Measurements from ENCODE around the gene TMEM175.

TMEM175 gene

DNA sequence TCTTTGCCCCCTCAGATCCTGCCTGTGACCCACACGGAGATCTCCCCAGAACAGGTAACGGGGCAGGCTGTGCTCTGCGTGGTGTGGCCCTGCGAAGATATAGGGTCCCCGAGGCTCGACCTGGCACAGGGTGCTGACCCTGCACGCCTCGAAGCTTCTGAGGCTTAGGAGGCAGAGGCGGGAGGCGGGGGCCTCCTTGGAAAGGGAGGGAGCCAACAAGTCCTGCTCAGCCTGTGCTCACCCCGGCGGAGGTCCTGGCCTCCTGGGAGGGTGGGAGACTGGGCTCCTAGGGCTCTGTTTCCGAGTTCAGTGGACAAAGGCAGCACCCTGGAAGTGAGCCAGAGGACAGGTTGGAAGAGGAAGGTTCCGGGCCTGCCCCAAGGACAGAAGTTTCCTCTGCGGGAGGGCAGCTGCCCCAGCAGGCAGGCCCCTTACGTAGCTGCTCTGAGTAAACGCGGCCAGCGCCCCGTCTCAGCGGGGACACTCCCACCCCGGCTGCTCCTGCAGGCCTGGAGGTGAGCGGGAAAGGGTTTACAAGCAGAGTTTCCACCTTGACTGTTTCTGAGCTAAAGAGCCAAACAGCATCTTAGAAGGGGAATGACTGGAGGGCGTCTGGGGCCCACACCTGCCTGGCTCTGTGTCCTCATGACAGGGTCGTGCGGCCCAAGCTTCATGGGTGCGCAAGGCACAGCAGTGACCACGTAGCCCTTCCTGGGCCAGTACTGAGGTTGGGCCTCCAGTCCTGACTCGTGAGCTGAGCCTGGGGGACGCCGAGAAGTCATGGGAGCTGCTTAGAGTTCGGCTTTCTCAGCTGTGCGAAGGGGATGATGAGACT lies 16.1 kb downstream of the TMEM175 start:
- DNase-seq = no peak

DNA sequence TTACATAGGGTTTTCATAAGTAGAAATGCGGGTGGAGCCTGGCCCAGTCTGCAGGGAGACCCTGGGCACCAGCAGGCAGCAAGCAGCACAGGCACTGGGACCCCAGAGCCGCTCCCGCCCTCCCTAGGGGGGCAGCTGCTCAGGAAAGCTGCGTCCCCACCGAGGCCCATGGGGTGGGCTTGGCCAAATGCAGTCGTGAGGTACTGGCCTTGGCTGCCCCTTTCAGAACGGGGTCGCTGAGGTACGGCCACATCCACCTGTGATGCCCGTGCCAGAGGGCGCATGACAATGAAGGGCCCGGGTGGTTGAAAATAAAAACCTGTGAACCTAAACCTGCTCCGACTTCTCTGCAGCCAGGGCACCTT lies 16.7 kb downstream of the TMEM175 start:
- DNase-seq = no peak

GRCh38 chr4:949656-950055 lies 17.4 kb downstream of the TMEM175 start:
- no peak for DNase-seq

- DNase-seq = no peak
Measured at GRCh38 chr4:950136-951020, 18.1 kb downstream of the TMEM175 start.

GRCh38 chr4:951186-951585 lies 18.9 kb downstream of the TMEM175 start:
- no peak for DNase-seq

- DNase-seq = no peak
Measured at GRCh38 chr4:951594-952468, 19.6 kb downstream of the TMEM175 start.

- DNase-seq = no peak
Measured at GRCh38 chr4:952881-953573, 20.8 kb downstream of the TMEM175 start.

DNA sequence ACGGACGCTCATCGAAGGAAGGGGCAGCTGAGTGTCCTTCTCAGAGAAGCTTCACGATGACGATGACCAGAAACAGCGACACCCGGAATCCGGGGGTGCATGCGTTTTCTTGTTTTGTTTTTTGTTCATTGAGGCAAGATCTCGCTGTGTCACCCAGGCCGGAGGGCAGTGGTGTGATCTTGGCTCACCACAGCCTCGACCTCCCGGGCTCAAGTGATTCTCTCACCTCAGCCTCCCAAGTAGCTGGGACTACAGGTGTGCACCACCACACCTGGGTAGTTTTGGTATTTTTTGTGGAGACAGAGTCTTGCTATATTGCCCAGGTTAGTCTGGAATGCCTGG lies 21.3 kb downstream of the TMEM175 start:
- DNase-seq = no peak

DNA sequence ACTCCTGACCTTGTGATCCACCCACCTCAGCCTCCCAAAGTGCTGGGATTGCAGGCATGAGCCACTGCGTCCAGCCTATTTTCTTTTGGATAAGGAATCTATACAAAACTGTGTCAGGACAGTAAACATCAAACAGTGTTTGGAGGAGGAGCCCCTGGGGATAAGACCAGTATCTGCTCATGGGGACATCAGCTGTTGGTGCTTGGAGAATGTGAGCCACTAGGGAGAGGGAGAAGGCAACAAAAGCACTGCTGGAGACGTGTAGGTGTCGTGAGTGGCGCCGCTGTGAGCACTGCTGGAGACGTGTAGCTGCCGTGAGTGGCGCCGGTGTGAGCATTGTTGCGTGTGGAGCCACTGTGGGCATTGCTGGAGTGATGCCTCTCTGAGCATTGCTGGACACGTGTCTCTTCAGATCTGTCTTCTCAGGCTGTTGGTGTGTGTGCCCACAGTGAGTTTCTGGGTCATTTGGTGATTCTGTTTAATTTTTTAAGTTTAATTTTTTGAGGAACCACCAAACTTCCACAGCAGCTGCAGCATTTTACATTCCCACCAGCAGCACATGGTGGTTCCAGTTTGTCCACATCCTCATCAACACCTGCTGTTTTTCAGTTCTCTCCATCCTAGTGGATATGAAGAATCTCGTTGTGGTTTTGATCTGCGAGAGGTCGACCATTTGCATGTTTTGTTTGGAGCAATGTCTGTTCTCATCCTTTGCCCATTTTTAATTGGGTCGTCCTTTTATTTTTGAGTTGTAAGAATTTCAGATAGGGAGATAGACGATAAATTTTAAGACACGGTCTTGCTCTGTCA lies 22.2 kb downstream of the TMEM175 start:
- DNase-seq = no peak

- no peak for DNase-seq
Measured at GRCh38 chr4:955161-955921, 23.1 kb downstream of the TMEM175 start.

- no peak for DNase-seq
Measured at GRCh38 chr4:955931-956381, 23.7 kb downstream of the TMEM175 start.

- no peak for DNase-seq
Measured at GRCh38 chr4:956531-957230, 24.4 kb downstream of the TMEM175 start.

GRCh38 chr4:957231-957580 lies 24.9 kb downstream of the TMEM175 start:
- DNase-seq = no peak

GRCh38 chr4:957581-958313 lies 25.5 kb downstream of the TMEM175 start:
- DNase-seq = no peak

DNA sequence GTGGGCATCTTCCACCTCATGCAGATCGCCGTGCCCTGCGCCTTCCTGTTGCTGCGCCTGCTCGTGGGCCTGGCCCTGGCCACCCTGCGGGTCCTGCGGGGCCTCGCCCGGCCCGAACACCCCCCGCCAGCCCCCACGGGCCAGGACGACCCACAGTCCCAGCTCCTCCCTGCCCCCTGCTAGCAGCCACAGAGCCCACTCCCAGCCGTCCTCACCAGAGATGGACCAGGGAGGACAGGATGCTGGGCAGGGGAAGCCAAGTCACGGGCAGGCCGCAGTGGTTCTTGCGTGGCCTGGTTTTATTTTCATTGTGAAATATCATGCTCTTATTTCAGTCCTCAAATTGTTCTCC lies 26.0 kb downstream of the TMEM175 start:
- no peak for DNase-seq

DNA sequence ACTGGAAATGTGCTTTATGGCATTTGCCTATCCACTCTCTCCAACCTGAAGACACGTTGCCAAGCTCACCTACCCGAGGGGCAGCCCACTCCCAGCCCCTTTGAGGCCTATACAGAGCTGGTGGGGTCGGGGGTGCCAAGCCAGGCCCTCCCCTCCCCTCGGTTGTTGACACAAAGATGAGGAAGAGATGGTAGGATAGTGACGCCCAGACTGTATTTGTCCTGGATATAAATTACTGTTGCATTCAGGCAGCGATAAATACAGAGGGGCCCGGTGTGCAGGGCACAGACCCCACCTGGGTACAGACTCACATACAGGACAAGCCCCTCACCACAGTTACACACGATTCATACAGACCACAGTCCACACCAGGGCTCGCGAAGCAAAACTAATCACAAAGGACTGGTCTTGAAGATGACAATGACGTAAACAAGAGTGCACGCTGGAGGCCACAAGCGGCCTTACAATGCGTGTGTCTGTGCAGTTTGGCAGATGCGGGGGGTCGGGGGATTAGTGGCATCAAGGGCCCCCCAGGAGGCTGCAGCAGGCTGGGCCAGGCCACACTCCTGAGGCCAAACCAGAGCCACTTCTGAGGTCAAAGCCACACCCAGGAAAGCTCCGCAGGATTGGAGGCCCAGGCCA lies 26.6 kb downstream of the TMEM175 start:
- no peak for DNase-seq

DNA sequence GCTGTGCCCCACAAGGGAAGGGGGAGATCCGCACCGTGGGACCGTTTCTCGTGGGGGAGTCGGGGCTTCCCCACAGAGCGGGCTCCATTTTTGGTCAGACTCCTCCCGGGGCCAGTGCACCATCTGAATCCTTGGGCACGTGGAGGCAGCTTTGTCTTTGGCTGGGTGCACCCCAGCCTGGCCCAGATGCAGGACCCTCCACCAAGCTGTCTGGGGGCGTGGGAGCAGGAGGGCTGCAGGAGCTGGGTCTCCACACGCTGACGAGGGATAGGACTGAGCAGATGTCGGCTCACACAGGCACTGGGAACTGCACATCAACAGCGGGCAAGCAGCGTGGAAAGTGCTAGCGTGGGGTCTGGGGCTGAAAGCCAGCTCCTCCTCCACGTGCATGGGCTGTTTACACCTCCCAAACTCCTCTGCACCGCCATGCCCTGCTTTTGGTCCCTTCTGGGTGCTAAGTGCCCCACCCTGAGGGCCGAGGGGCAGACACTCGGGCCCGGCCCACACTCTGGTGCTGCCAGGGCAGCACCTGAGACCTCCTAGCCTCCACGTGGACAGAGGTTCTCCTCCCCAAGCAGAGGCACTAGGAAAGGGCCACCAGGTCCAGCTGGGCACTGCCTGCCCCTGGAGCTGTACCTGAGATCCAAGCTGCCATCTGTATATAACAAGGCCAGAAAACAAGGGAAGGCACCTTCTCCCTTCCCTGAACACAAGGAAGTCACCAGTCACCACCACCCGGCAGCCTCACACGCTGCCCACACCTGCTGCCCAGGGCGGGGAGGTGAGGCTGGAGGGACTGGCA lies 27.3 kb downstream of the TMEM175 start:
- no peak for DNase-seq

DNA sequence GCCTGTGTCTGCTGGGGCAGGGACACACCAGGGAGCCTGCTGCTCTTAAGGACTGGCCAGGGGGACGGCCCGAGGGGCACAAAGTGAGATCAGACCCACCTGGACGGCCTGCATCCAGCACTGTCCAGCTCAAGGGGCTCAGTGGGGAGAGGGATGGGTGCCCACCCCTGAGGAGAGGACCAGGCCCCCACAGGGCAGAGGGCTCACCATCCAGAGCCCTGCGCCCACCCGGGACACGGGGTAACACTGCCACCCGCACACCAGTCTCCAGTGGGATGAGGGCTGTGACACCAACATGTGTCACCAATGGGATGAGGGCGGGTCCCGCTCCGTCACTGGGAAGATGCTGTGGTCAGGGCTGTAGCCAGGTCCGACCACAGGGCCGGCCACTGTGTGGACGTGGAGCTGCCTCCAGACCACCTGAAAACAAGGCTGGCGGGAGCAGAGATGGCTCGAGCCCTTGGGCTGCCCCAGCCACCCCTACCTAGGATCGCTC lies 27.9 kb downstream of the TMEM175 start:
- no peak for DNase-seq

Data from OCI-M1 (cell line).